HG03066 (cell line): ENCODE data around the gene GJD3.

Experiments
- ATAC-seq: cut with Tn5 transposase; IDR thresholded peaks from one replicate; pipeline ENCODE4 v1.9.1; 2021; ENCODE audit warnings: low read depth; ENCODE audit not compliant: unreplicated experiment

GJD3 gene

GRCh38 chr17:40343219-40344119 is 21.1 kb downstream of the GJD3 start:
- ATAC-seq, result no peak

GRCh38 chr17:40342504-40343218 is 21.9 kb downstream of the GJD3 start:
- no peak for ATAC-seq

GRCh38 chr17:40341808-40342503 is 22.6 kb downstream of the GJD3 start:
- ATAC-seq, result no peak

GRCh38 chr17:40340880-40341807 is 23.4 kb downstream of the GJD3 start:
- ATAC-seq, result peak; percentile 67

GRCh38 chr17:40340327-40340726 is 24.2 kb downstream of the GJD3 start:
- no peak for ATAC-seq

GRCh38 chr17:40338941-40339649 is 25.4 kb downstream of the GJD3 start:
- no peak for ATAC-seq

GRCh38 chr17:40338058-40338457 is 26.5 kb downstream of the GJD3 start:
- ATAC-seq, result no peak

GRCh38 chr17:40337351-40337750 is 27.2 kb downstream of the GJD3 start:
- no peak for ATAC-seq

- no peak for ATAC-seq
Observed at GRCh38 chr17:40335620-40336019, 28.9 kb downstream of the GJD3 start.

- no peak for ATAC-seq
Observed at GRCh38 chr17:40333781-40334448, 30.6 kb downstream of the GJD3 start.

GRCh38 chr17:40331743-40332641 is 32.5 kb downstream of the GJD3 start:
- ATAC-seq, result no peak

- no peak for ATAC-seq
Observed at GRCh38 chr17:40330850-40331470, 33.6 kb downstream of the GJD3 start.

- no peak for ATAC-seq
Observed at GRCh38 chr17:40329839-40330794, 34.4 kb downstream of the GJD3 start.

GRCh38 chr17:40328386-40328766 is 36.2 kb downstream of the GJD3 start:
- no peak for ATAC-seq

- no peak for ATAC-seq
Observed at GRCh38 chr17:40327735-40328385, 36.7 kb downstream of the GJD3 start.

GRCh38 chr17:40327244-40327729 is 37.2 kb downstream of the GJD3 start:
- ATAC-seq, result no peak
